RWPE1 (cell line): ENCODE data around the gene UBAC2.

Source experiments
- CTCF ChIA-PET: fragments of 350-600 bp; sonication (Branson Sonifier 250); formaldehyde crosslinking; extraction: SDS; loops from one replicate; lab custom pipeline; 2021; lab: Yijun Ruan, JAX
- POLR2A ChIA-PET: fragments of 400-600 bp; formaldehyde crosslinking; extraction: SDS; loops from one replicate; lab custom pipeline; 2020; ENCODE audit warnings: antibody characterized with exemption; ENCODE audit not compliant: low non-redundant PET; lab: Yijun Ruan, JAX
- DNase-seq: peaks from one replicate; pipeline ENCODE4 v3.0.0; 2012; ENCODE audit warnings: low spot score
- H3K27ac ChIP-seq: fragments of 450-650 bp; 2 replicates; pipeline ENCODE4 v1.5.1; 2017
- TF ChIP-seq, protein P1 (sequence below): fragments of 450-650 bp; conservative IDR thresholded peaks from 2 replicates; pipeline ENCODE4 v1.5.1; 2017; ENCODE audit warnings: low read depth, mild to moderate bottlenecking

The UBAC2 gene

DNA sequence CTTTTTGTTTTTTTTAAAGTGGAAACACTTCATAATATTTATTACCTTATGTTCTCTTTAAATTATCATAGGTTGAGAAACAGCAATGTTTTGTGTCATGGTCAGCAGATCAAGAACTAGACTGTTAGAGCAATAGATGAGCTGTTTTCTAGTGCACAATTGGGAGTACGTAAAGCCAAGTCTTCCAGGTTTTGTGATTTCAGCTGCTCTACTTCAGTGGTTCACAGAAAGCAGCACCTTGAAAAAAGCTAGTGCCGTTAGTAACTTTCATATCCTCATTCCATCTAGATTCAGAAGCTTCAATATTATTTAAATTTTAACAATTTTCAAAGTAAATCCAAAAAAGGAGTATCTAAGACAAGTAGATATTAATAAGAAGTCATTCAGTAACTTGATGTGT, 55.6 kb downstream of the UBAC2 start:
- CTCF ChIA-PET: interaction anchor here (0.5 to 0.6 kb wide), 2 partner anchors 53 to 139 kb away, joined by 3 to 4 read pairs; no protein-coding TSS in a partner anchor
- POLR2A ChIA-PET: no interaction called here

DNA sequence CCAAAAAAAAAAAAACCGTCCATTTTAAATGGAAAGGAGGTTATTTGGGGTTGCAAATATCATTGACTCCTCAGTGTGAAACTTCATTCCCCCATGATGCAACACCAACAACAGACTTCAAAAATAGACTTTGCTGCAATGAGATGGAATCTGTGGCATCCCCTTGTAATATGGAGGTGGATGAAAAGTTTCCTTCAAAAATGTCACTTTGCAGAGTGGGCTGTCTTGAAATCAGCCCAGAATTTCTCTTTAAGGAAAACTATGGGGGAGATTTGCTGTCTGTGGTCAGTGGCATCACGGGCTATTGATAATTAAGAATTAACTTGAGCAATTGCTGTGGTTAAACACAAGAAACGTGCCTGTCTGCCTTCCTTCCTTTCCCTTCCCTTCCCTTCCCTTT, 56.1 kb downstream of the UBAC2 start:
- POLR2A ChIA-PET: no interaction called here

More for the DNA sequence above, 55.6 kb downstream of the UBAC2 start:
- no peak overlapping the region for H3K27ac ChIP-seq
- TF ChIP-seq, protein P1, sequence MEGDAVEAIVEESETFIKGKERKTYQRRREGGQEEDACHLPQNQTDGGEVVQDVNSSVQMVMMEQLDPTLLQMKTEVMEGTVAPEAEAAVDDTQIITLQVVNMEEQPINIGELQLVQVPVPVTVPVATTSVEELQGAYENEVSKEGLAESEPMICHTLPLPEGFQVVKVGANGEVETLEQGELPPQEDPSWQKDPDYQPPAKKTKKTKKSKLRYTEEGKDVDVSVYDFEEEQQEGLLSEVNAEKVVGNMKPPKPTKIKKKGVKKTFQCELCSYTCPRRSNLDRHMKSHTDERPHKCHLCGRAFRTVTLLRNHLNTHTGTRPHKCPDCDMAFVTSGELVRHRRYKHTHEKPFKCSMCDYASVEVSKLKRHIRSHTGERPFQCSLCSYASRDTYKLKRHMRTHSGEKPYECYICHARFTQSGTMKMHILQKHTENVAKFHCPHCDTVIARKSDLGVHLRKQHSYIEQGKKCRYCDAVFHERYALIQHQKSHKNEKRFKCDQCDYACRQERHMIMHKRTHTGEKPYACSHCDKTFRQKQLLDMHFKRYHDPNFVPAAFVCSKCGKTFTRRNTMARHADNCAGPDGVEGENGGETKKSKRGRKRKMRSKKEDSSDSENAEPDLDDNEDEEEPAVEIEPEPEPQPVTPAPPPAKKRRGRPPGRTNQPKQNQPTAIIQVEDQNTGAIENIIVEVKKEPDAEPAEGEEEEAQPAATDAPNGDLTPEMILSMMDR: no peak
- no peak for DNase-seq

DNA sequence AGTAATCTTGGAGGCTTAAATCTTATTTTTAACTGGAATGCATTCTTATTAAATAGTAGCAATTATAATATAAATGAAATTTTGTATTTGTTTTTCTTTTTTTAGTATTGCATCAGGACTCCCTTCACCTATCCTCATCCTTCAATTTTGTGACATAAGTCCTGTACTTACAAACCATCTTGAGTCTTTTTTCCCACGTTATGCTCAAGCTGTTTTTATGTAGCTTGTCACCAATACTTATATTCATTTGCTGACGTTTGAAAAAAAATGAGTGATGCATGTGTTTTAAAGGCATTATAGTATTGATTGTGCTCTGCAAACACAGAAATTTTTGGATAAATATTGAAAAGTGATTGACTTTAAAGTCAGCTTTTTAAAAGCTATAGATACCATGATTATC, 56.6 kb downstream of the UBAC2 start:
- POLR2A ChIA-PET: no interaction called here
- H3K27ac ChIP-seq: no peak overlapping the region
- TF ChIP-seq, protein P1: no peak
- CTCF ChIA-PET: interaction anchor here (0.6 kb wide), 1 partner anchor 14 kb away, joined by 3 read pairs; no protein-coding TSS in a partner anchor
- DNase-seq: no peak

More for the DNA sequence above, 56.1 kb downstream of the UBAC2 start:
- no peak for DNase-seq
- H3K27ac ChIP-seq: no peak overlapping the region
- TF ChIP-seq, protein P1: no peak
- CTCF ChIA-PET: interaction anchor here (0.6 kb wide), 1 partner anchor 13 kb away, joined by 3 read pairs; no protein-coding TSS in a partner anchor

DNA sequence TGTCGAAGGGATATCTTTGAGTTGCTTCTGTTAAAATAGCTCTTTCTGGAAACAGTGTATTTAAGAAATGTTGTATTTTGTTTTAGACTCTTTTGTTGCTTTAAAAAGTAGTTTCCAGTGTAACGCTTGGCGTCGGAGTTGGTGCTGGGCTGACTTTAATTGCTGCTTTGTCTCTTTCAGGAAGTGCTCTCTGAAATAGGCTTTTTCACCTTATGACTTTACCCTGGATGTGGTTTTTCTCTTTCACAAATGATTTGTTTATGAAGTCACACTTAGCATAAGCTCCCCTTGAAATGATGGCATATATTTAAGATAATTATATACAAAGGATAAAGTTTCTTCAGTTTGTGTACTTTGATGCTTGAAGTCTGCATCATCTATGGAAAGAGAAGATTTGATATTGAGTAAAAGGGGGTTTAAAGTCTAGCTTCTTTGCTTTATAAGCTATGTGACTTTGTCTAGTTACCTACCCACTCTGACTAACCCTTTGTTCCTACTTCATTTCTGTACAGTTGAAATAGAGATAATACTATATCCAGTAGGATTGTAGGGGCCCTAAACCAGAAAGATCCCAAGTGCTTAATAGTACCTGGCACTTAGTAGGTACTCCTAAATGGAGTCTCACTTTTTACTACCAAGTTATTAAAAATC, 57.7 kb downstream of the UBAC2 start, which contains the start of gene GPR18:
TSS of gene GPR18 (minus strand) at position 170 of the 651 bp plus-strand sequence. CDS start 2,507 bp downstream, outside the sequence.
- TF ChIP-seq, protein P1: no peak
- ChIA-PET CTCF (no interaction called here), POLR2A (no interaction called here)
- DNase-seq: no peak
- no peak within 1 kb of the TSS for H3K27ac ChIP-seq

DNA sequence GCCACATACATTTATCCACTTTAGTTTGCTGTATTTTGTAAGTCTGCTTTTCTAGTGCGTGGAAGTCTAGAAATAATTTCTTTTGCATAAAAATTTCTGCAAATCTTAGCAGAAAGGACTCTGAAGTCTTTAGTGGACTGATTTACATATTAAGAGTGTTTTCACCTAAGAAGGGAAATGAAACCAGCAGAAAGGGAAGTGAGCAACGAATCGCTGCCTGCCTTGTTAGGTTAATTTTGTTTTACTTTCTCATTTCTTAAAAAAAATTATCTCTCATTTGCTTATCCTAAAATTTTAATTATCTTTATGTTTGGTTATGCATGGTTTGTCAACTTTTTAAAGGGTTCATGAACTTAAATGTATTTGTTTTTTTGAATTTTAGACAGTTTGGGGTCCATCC, 58.3 kb downstream of the UBAC2 start:
- TF ChIP-seq, protein P1: no peak
- DNase-seq: no peak
- POLR2A ChIA-PET: no interaction called here
- CTCF ChIA-PET: no interaction called here
- H3K27ac ChIP-seq: no peak overlapping the region

DNA sequence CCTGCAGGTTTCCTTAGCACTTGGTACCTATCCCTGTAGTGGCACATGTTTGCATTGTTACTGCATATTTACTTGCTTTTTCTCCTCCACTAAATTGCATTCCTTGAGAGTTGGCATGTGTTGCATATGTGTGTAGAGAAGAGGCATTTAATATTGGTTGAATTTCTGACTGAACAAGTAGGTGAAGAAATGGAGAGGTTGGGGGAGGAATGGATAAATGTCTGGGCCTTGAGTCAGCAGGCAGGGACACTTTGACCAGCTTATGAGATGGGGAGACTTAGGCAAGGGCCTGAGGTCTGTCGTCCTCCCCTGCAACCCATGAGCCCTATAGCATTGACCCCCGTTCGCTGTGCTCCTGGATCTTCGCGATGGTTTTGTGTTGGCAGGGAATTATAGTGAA, 59.6 kb downstream of the UBAC2 start:
- TF ChIP-seq, protein P1: no peak
- no peak for DNase-seq
- CTCF ChIA-PET: no interaction called here
- H3K27ac ChIP-seq: no peak overlapping the region
- POLR2A ChIA-PET: no interaction called here
